WTC11 (cell line): ENCODE results near the gene SVOP. TPM values are rescaled to one million over a fixed set of nuclear protein-coding genes. Genes with fewer than 3 reads are reported as not detected.

ENCODE experiments used
- ATAC-seq: fragments of 200-7000 bp; cut with Tn5 transposase; 2 replicates; pipeline ENCODE4 v1.10.0; 2021; ENCODE audit warnings: mild to moderate bottlenecking, moderate library complexity
- CTCF ChIA-PET: fragments of 300-600 bp; sonication (Branson Sonifier 250); formaldehyde crosslinking; loops from one replicate; lab custom pipeline; 2021; ENCODE audit warnings: antibody characterized with exemption; lab: Charles Lee
- POLR2A ChIA-PET: fragments of 350-600 bp; sonication (Branson Sonifier 250); formaldehyde crosslinking; loops from one replicate; lab custom pipeline; 2021; ENCODE audit warnings: antibody characterized with exemption; lab: Charles Lee
- DNase-seq: peaks from one replicate; pipeline ENCODE4 v3.0.0; 2021; ENCODE audit warnings: low spot score
- H3K27ac Mint-ChIP-seq: 2 replicates; pipeline ENCODE4 v1.8.0; 2021; ENCODE audit warnings: mixed read lengths
- H3K27me3 Mint-ChIP-seq: 2 replicates; pipeline ENCODE4 v1.8.0; 2021; ENCODE audit warnings: low read depth, mild to moderate bottlenecking, moderate library complexity, mixed read lengths
- H3K36me3 Mint-ChIP-seq: 2 replicates; pipeline ENCODE4 v1.8.0; 2021; ENCODE audit warnings: mixed read lengths
- H3K4me1 Mint-ChIP-seq: 2 replicates; pipeline ENCODE4 v1.8.0; 2022; ENCODE audit warnings: mixed read lengths
- H3K4me3 Mint-ChIP-seq: 2 replicates; pipeline ENCODE4 v1.8.0; 2021; ENCODE audit warnings: mild to moderate bottlenecking, moderate library complexity, mixed read lengths
- H3K9me3 Mint-ChIP-seq: 2 replicates; pipeline ENCODE4 v1.8.0; 2021; ENCODE audit warnings: mixed read lengths
- CREM ChIP-seq: sonication (generic); formaldehyde crosslinking; IDR thresholded peaks from 2 replicates; pipeline ENCODE4 v1.8.1; 2022; ENCODE audit warnings: mild to moderate bottlenecking, missing genetic modification reagents, moderate library complexity
- FOXJ3 ChIP-seq: sonication (generic); formaldehyde crosslinking; IDR thresholded peaks from 2 replicates; pipeline ENCODE4 v1.9.0; 2021; ENCODE audit warnings: missing genetic modification reagents, mild to moderate bottlenecking, borderline replicate concordance
- FOXP1 ChIP-seq: sonication (generic); formaldehyde crosslinking; IDR thresholded peaks from 2 replicates; pipeline ENCODE4 v1.8.0; 2022; ENCODE audit warnings: missing genetic modification reagents, mild to moderate bottlenecking, moderate library complexity, borderline replicate concordance
- GABPB1 ChIP-seq: sonication (generic); formaldehyde crosslinking; IDR thresholded peaks from 2 replicates; pipeline ENCODE4 v1.8.1; 2023; ENCODE audit warnings: mild to moderate bottlenecking, missing genetic modification reagents
- GRHL2 ChIP-seq: fragments of 250-450 bp; sonication (Bioruptor Pico); IDR thresholded peaks from 2 replicates; pipeline ENCODE4 v1.8.0; 2022; ENCODE audit warnings: mild to moderate bottlenecking, moderate library complexity; ENCODE audit not compliant: insufficient replicate concordance, severe bottlenecking
- JAZF1 ChIP-seq: fragments of 250-450 bp; sonication (Bioruptor Pico); IDR thresholded peaks from 2 replicates; pipeline ENCODE4 v1.9.0; 2021; ENCODE audit warnings: moderate library complexity, mild to moderate bottlenecking, inconsistent platforms
- KAT7 ChIP-seq: sonication (generic); formaldehyde crosslinking; IDR thresholded peaks from 2 replicates; pipeline ENCODE4 v1.8.1; 2023; ENCODE audit warnings: missing genetic modification reagents, mild to moderate bottlenecking, borderline replicate concordance
- NFYB ChIP-seq: sonication (generic); formaldehyde crosslinking; conservative IDR thresholded peaks from 2 replicates; pipeline ENCODE4 v1.8.0; 2022; ENCODE audit warnings: low read depth, missing genetic modification reagents
- NR1H2 ChIP-seq: sonication (generic); formaldehyde crosslinking; IDR thresholded peaks from 2 replicates; pipeline ENCODE4 v1.9.0; 2021; ENCODE audit warnings: mild to moderate bottlenecking, moderate library complexity, missing genetic modification reagents
- PRRX2 ChIP-seq: fragments of 250-450 bp; sonication (Bioruptor Pico); IDR thresholded peaks from 2 replicates; pipeline ENCODE4 v1.8.0; 2021; ENCODE audit warnings: mild to moderate bottlenecking
- RELA ChIP-seq: sonication (generic); formaldehyde crosslinking; IDR thresholded peaks from 2 replicates; pipeline ENCODE4 v1.8.1; 2022; ENCODE audit warnings: missing genetic modification reagents, mild to moderate bottlenecking, borderline replicate concordance
- RORB ChIP-seq: fragments of 250-450 bp; sonication (Bioruptor Pico); IDR thresholded peaks from 2 replicates; pipeline ENCODE4 v1.9.0; 2021; ENCODE audit warnings: mild to moderate bottlenecking
- TEAD1 ChIP-seq: sonication (generic); formaldehyde crosslinking; IDR thresholded peaks from 2 replicates; pipeline ENCODE4 v1.8.0; 2022; ENCODE audit warnings: mild to moderate bottlenecking, missing genetic modification reagents
- TP53 ChIP-seq: sonication (generic); formaldehyde crosslinking; IDR thresholded peaks from 2 replicates; pipeline ENCODE4 v1.8.1; 2023; ENCODE audit warnings: mild to moderate bottlenecking, missing genetic modification reagents
- ZNF263 ChIP-seq: sonication (generic); formaldehyde crosslinking; IDR thresholded peaks from 2 replicates; pipeline ENCODE4 v1.8.1; 2022; ENCODE audit warnings: low read depth, mild to moderate bottlenecking, moderate library complexity, missing genetic modification reagents
- ZNF317 ChIP-seq: sonication (generic); formaldehyde crosslinking; IDR thresholded peaks from 2 replicates; pipeline ENCODE4 v1.8.1; 2023; ENCODE audit warnings: low read depth, mild to moderate bottlenecking, moderate library complexity, missing genetic modification reagents, borderline replicate concordance
- ZNF396 ChIP-seq: fragments of 250-450 bp; sonication (Bioruptor Pico); IDR thresholded peaks from 2 replicates; pipeline ENCODE4 v1.8.0; 2021; ENCODE audit warnings: mild to moderate bottlenecking, moderate library complexity, borderline replicate concordance
- ZNF671 ChIP-seq: fragments of 250-450 bp; sonication (Bioruptor Pico); IDR thresholded peaks from 2 replicates; pipeline ENCODE4 v1.8.0; 2021; ENCODE audit warnings: mild to moderate bottlenecking
- total RNA-seq: library from RNA; stranded (reverse); gene quantifications from 3 replicates; pipeline ENCODE4 v1.2.3, GENCODE V29; 2021
- TF ChIP-seq, protein P1 (sequence below): sonication (generic); formaldehyde crosslinking; IDR thresholded peaks from 2 replicates; pipeline ENCODE4 v1.8.1; 2022; ENCODE audit warnings: mild to moderate bottlenecking, moderate library complexity, missing genetic modification reagents
- TF ChIP-seq, protein P2 (sequence below): sonication (generic); formaldehyde crosslinking; IDR thresholded peaks from 2 replicates; pipeline ENCODE4 v1.8.0; 2022; ENCODE audit warnings: missing genetic modification reagents
- TF ChIP-seq, protein P3 (sequence below): sonication (generic); formaldehyde crosslinking; IDR thresholded peaks from 2 replicates; pipeline ENCODE4 v1.8.1; 2023; ENCODE audit warnings: mild to moderate bottlenecking, missing genetic modification reagents, moderate library complexity
- TF ChIP-seq, protein P4 (sequence below): sonication (generic); formaldehyde crosslinking; IDR thresholded peaks from 2 replicates; pipeline ENCODE4 v1.8.0; 2023; ENCODE audit warnings: mild to moderate bottlenecking, missing genetic modification reagents
- TF ChIP-seq, protein P5 (sequence below): fragments of 200-600 bp; IDR thresholded peaks from 2 replicates; pipeline ENCODE4 v1.8.0; 2022; ENCODE audit warnings: antibody characterized with exemption
- TF ChIP-seq, protein P6 (sequence below): sonication (generic); formaldehyde crosslinking; IDR thresholded peaks from 2 replicates; pipeline ENCODE4 v1.8.0; 2022; ENCODE audit warnings: mild to moderate bottlenecking, missing genetic modification reagents
- TF ChIP-seq, protein P7 (sequence below): fragments of 250-450 bp; sonication (Bioruptor Pico); IDR thresholded peaks from 2 replicates; pipeline ENCODE4 v1.9.0; 2021; ENCODE audit warnings: moderate library complexity, mild to moderate bottlenecking, inconsistent platforms, borderline replicate concordance

The SVOP gene
- total RNA-seq, 1 experiment from 2014 or later = 0.04 TPM

DNA sequence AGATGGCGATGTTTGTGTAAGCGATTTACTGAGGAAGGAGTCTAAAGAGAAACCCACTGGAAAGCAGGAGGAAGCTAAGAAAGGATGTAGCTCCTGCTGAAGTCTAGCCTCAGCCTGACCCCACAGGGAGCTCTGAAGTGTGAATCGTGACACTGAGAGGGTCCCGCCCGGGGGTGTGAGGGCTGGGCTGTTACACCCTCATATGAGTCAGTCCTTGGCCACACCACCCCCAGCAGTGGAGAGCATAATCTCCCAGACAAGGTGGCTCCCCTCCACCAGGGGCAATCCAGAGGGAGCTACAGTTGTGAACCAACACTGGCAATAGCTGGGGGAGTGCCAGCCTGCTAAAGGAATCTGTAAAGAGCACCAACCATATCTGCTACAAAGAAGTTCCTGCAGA lies 31.5 kb downstream of the SVOP start:
- Mint-ChIP-seq H3K4me3 (no peak overlapping the region), H3K9me3 (peaks cover 5% of the 10 kb centered on the region), H3K27ac (no peak overlapping the region), H3K4me1 (no peaks in the 10 kb centered on the region), H3K36me3 (no peaks in the 10 kb centered on the region), H3K27me3 (peaks cover 22% of the 10 kb centered on the region)
- no peak for TF ChIP-seq GRHL2 (CRISPR knock-in tag)
- TF ChIP-seq ZNF317 = no peak
- TF ChIP-seq JAZF1 (CRISPR knock-in tag) = no peak
- no peak for TF ChIP-seq ZNF671 (CRISPR knock-in tag)
- TF ChIP-seq, protein P1, sequence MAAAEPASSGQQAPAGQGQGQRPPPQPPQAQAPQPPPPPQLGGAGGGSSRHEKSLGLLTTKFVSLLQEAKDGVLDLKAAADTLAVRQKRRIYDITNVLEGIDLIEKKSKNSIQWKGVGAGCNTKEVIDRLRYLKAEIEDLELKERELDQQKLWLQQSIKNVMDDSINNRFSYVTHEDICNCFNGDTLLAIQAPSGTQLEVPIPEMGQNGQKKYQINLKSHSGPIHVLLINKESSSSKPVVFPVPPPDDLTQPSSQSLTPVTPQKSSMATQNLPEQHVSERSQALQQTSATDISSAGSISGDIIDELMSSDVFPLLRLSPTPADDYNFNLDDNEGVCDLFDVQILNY (CRISPR knock-in tag) = no peak
- TF ChIP-seq NFYB (CRISPR knock-in tag) = no peak
- no peak for TF ChIP-seq ZNF263 (CRISPR knock-in tag)
- TF ChIP-seq CREM = no peak
- TF ChIP-seq GABPB1 (CRISPR knock-in tag) = no peak
- TF ChIP-seq, protein P2, sequence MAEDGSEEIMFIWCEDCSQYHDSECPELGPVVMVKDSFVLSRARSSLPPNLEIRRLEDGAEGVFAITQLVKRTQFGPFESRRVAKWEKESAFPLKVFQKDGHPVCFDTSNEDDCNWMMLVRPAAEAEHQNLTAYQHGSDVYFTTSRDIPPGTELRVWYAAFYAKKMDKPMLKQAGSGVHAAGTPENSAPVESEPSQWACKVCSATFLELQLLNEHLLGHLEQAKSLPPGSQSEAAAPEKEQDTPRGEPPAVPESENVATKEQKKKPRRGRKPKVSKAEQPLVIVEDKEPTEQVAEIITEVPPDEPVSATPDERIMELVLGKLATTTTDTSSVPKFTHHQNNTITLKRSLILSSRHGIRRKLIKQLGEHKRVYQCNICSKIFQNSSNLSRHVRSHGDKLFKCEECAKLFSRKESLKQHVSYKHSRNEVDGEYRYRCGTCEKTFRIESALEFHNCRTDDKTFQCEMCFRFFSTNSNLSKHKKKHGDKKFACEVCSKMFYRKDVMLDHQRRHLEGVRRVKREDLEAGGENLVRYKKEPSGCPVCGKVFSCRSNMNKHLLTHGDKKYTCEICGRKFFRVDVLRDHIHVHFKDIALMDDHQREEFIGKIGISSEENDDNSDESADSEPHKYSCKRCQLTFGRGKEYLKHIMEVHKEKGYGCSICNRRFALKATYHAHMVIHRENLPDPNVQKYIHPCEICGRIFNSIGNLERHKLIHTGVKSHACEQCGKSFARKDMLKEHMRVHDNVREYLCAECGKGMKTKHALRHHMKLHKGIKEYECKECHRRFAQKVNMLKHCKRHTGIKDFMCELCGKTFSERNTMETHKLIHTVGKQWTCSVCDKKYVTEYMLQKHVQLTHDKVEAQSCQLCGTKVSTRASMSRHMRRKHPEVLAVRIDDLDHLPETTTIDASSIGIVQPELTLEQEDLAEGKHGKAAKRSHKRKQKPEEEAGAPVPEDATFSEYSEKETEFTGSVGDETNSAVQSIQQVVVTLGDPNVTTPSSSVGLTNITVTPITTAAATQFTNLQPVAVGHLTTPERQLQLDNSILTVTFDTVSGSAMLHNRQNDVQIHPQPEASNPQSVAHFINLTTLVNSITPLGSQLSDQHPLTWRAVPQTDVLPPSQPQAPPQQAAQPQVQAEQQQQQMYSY (CRISPR knock-in tag) = no peak
- TF ChIP-seq FOXP1 (CRISPR knock-in tag) = no peak
- TF ChIP-seq, protein P3, sequence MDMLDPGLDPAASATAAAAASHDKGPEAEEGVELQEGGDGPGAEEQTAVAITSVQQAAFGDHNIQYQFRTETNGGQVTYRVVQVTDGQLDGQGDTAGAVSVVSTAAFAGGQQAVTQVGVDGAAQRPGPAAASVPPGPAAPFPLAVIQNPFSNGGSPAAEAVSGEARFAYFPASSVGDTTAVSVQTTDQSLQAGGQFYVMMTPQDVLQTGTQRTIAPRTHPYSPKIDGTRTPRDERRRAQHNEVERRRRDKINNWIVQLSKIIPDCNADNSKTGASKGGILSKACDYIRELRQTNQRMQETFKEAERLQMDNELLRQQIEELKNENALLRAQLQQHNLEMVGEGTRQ (CRISPR knock-in tag) = no peak
- TF ChIP-seq TP53 (CRISPR knock-in tag) = no peak
- TF ChIP-seq, protein P4, sequence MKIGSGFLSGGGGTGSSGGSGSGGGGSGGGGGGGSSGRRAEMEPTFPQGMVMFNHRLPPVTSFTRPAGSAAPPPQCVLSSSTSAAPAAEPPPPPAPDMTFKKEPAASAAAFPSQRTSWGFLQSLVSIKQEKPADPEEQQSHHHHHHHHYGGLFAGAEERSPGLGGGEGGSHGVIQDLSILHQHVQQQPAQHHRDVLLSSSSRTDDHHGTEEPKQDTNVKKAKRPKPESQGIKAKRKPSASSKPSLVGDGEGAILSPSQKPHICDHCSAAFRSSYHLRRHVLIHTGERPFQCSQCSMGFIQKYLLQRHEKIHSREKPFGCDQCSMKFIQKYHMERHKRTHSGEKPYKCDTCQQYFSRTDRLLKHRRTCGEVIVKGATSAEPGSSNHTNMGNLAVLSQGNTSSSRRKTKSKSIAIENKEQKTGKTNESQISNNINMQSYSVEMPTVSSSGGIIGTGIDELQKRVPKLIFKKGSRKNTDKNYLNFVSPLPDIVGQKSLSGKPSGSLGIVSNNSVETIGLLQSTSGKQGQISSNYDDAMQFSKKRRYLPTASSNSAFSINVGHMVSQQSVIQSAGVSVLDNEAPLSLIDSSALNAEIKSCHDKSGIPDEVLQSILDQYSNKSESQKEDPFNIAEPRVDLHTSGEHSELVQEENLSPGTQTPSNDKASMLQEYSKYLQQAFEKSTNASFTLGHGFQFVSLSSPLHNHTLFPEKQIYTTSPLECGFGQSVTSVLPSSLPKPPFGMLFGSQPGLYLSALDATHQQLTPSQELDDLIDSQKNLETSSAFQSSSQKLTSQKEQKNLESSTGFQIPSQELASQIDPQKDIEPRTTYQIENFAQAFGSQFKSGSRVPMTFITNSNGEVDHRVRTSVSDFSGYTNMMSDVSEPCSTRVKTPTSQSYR = no peak
- ATAC-seq (no peak), DNase-seq (no peak)
- POLR2A ChIA-PET = no interaction called here
- CTCF ChIA-PET = no interaction called here

DNA sequence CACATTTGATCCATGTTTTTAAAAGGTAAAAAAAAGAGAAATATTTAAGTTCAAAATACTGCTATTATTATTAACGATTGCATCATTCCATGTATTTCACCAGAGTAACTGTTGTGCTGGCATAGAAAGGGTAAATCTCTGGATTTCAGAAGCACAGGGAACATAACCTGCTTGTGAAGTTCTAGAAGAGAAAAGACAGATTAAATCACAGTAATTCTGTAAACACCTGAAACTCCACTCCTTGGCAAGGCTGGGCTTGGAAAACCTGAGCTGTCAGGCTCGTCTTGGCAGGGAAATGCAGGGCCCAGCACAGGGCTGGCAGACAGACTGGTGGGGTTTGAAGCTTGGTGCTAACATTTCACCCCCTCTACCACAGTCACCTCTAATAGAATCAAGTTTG lies 35.1 kb downstream of the SVOP start:
- H3K4me1 Mint-ChIP-seq = no peaks in the 10 kb centered on the region
- no peak overlapping the region for H3K4me3 Mint-ChIP-seq
- H3K27ac Mint-ChIP-seq = no peak overlapping the region
- peaks cover 5% of the 10 kb centered on the region for H3K9me3 Mint-ChIP-seq
- POLR2A ChIA-PET = no interaction called here
- peaks cover 22% of the 10 kb centered on the region for H3K27me3 Mint-ChIP-seq
- CTCF ChIA-PET = no interaction called here
- H3K36me3 Mint-ChIP-seq = no peaks in the 10 kb centered on the region
- ATAC-seq = no peak
- DNase-seq = no peak
- TF ChIP-seq ZNF396 (CRISPR knock-in tag) = no peak
- TF ChIP-seq TEAD1 (CRISPR knock-in tag) = no peak
- TF ChIP-seq, protein P3 (CRISPR knock-in tag) = no peak
- TF ChIP-seq GABPB1 (CRISPR knock-in tag) = no peak
- no peak for TF ChIP-seq KAT7 (CRISPR knock-in tag)
- TF ChIP-seq, protein P5, sequence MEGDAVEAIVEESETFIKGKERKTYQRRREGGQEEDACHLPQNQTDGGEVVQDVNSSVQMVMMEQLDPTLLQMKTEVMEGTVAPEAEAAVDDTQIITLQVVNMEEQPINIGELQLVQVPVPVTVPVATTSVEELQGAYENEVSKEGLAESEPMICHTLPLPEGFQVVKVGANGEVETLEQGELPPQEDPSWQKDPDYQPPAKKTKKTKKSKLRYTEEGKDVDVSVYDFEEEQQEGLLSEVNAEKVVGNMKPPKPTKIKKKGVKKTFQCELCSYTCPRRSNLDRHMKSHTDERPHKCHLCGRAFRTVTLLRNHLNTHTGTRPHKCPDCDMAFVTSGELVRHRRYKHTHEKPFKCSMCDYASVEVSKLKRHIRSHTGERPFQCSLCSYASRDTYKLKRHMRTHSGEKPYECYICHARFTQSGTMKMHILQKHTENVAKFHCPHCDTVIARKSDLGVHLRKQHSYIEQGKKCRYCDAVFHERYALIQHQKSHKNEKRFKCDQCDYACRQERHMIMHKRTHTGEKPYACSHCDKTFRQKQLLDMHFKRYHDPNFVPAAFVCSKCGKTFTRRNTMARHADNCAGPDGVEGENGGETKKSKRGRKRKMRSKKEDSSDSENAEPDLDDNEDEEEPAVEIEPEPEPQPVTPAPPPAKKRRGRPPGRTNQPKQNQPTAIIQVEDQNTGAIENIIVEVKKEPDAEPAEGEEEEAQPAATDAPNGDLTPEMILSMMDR = no peak
- no peak for TF ChIP-seq FOXJ3 (CRISPR knock-in tag)
- TF ChIP-seq PRRX2 (CRISPR knock-in tag) = no peak
- no peak for TF ChIP-seq NR1H2 (CRISPR knock-in tag)
- TF ChIP-seq, protein P6, sequence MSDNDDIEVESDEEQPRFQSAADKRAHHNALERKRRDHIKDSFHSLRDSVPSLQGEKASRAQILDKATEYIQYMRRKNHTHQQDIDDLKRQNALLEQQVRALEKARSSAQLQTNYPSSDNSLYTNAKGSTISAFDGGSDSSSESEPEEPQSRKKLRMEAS (CRISPR knock-in tag) = no peak
- TF ChIP-seq, protein P7, sequence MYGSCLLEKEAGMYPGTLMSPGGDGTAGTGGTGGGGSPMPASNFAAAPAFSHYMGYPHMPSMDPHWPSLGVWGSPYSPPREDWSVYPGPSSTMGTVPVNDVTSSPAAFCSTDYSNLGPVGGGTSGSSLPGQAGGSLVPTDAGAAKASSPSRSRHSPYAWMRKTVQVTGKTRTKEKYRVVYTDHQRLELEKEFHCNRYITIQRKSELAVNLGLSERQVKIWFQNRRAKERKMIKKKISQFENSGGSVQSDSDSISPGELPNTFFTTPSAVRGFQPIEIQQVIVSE (CRISPR knock-in tag) = no peak
- no peak for TF ChIP-seq RORB (CRISPR knock-in tag)
- TF ChIP-seq RELA (CRISPR knock-in tag) = no peak
